ENCODE results near the gene EAPP.
"Not testable (repeated sequence)": the region's sequence is repeated elsewhere in the genome, so short reads cannot be mapped to it uniquely, and the experiment has no call there.

The EAPP gene

GRCh38 chr14:34507884-34508283, 31.6 kb downstream of the EAPP start:
- Mint-ChIP-seq H3K36me3 (no peaks in the 10 kb centered on the region), H3K27me3 (no peaks in the 10 kb centered on the region), H3K4me3 (no peak overlapping the region), H3K27ac (no peak overlapping the region), H3K9me3 (no peaks in the 10 kb centered on the region), H3K4me1 (no peaks in the 10 kb centered on the region)
- DNase-seq (ENCODE audit: low spot score in 2 of 2) (no peak), ATAC-seq (ENCODE audit: low read depth) (no peak)

- no peaks in the 10 kb centered on the region for H3K9me3 Mint-ChIP-seq
- no peak overlapping the region for H3K27ac Mint-ChIP-seq
- no peak for ATAC-seq (ENCODE audit: low read depth)
- H3K4me3 Mint-ChIP-seq: no peak overlapping the region
- no peak for DNase-seq (ENCODE audit: low spot score in 2 of 2)
- no peaks in the 10 kb centered on the region for H3K27me3 Mint-ChIP-seq
- H3K36me3 Mint-ChIP-seq: no peaks in the 10 kb centered on the region
- no peaks in the 10 kb centered on the region for H3K4me1 Mint-ChIP-seq
These were observed 32.0 kb downstream of the EAPP start for GRCh38 chr14:34507459-34507858.

- not testable (repeated sequence) for ATAC-seq (ENCODE audit: low read depth); H3K36me3 Mint-ChIP-seq; H3K27me3 Mint-ChIP-seq; DNase-seq (ENCODE audit: low spot score in 2 of 2); H3K9me3 Mint-ChIP-seq; H3K4me1 Mint-ChIP-seq; H3K4me3 Mint-ChIP-seq; H3K27ac Mint-ChIP-seq
These were observed 34.4 kb downstream of the EAPP start for GRCh38 chr14:34505124-34505491.

GRCh38 chr14:34504027-34504426, 35.5 kb downstream of the EAPP start:
- not testable (repeated sequence) for H3K36me3 Mint-ChIP-seq; DNase-seq (ENCODE audit: low spot score in 2 of 2); H3K27ac Mint-ChIP-seq; ATAC-seq (ENCODE audit: low read depth); H3K27me3 Mint-ChIP-seq; H3K4me3 Mint-ChIP-seq; H3K4me1 Mint-ChIP-seq; H3K9me3 Mint-ChIP-seq

- Mint-ChIP-seq H3K4me1 (peaks cover 2% of the 10 kb centered on the region), H3K36me3 (no peaks in the 10 kb centered on the region), H3K27ac (no peak overlapping the region), H3K4me3 (no peak overlapping the region), H3K27me3 (no peaks in the 10 kb centered on the region), H3K9me3 (no peaks in the 10 kb centered on the region)
- ATAC-seq (ENCODE audit: low read depth) (no peak), DNase-seq (ENCODE audit: low spot score in 2 of 2) (no peak)
These were observed 36.8 kb downstream of the EAPP start for GRCh38 chr14:34502545-34503225.

- DNase-seq (ENCODE audit: low spot score in 2 of 2): no peak
- no peak for ATAC-seq (ENCODE audit: low read depth)
- peaks cover 2% of the 10 kb centered on the region for H3K4me1 Mint-ChIP-seq
These were observed 37.5 kb downstream of the EAPP start for GRCh38 chr14:34502001-34502400.

GRCh38 chr14:34501004-34501580, 38.4 kb downstream of the EAPP start:
- no peak for DNase-seq (ENCODE audit: low spot score in 2 of 2)

More at GRCh38 chr14:34502001-34502400, 37.5 kb downstream of the EAPP start:
- H3K4me3 Mint-ChIP-seq: no peak overlapping the region
- no peak overlapping the region for H3K27ac Mint-ChIP-seq
- no peaks in the 10 kb centered on the region for H3K27me3 Mint-ChIP-seq
- no peaks in the 10 kb centered on the region for H3K9me3 Mint-ChIP-seq
- no peaks in the 10 kb centered on the region for H3K36me3 Mint-ChIP-seq

GRCh38 chr14:34498684-34499412, 40.7 kb downstream of the EAPP start:
- H3K4me1 Mint-ChIP-seq: peaks cover 2% of the 10 kb centered on the region
- no peak for ATAC-seq (ENCODE audit: low read depth)
- H3K27me3 Mint-ChIP-seq: no peaks in the 10 kb centered on the region
- no peaks in the 10 kb centered on the region for H3K36me3 Mint-ChIP-seq
- H3K27ac Mint-ChIP-seq: no peak overlapping the region
- no peaks in the 10 kb centered on the region for H3K9me3 Mint-ChIP-seq
- H3K4me3 Mint-ChIP-seq: no peak overlapping the region
- DNase-seq (ENCODE audit: low spot score in 2 of 2): no peak

More at GRCh38 chr14:34501004-34501580, 38.4 kb downstream of the EAPP start:
- H3K4me3 Mint-ChIP-seq: no peak overlapping the region
- H3K4me1 Mint-ChIP-seq: peaks cover 2% of the 10 kb centered on the region
- no peak for ATAC-seq (ENCODE audit: low read depth)
- no peaks in the 10 kb centered on the region for H3K9me3 Mint-ChIP-seq
- H3K27ac Mint-ChIP-seq: no peak overlapping the region
- H3K27me3 Mint-ChIP-seq: no peaks in the 10 kb centered on the region
- no peaks in the 10 kb centered on the region for H3K36me3 Mint-ChIP-seq

GRCh38 chr14:34496679-34497513, 42.6 kb downstream of the EAPP start:
- Mint-ChIP-seq H3K36me3 (no peaks in the 10 kb centered on the region), H3K27ac (no peak overlapping the region), H3K4me1 (peaks cover 2% of the 10 kb centered on the region), H3K4me3 (no peak overlapping the region), H3K27me3 (peaks cover 2% of the 10 kb centered on the region), H3K9me3 (no peaks in the 10 kb centered on the region)
- DNase-seq (ENCODE audit: low spot score in 2 of 2) (no peak), ATAC-seq (ENCODE audit: low read depth) (no peak)

- Mint-ChIP-seq H3K27me3 (peaks cover 5% of the 10 kb centered on the region), H3K4me3 (no peak overlapping the region)
- ATAC-seq (ENCODE audit: low read depth): no peak
These were observed 43.4 kb downstream of the EAPP start for GRCh38 chr14:34496007-34496678.

GRCh38 chr14:34489324-34489723, 50.2 kb downstream of the EAPP start:
- Mint-ChIP-seq H3K36me3 (no peaks in the 10 kb centered on the region), H3K4me3 (no peak overlapping the region), H3K27me3 (peaks cover 7% of the 10 kb centered on the region), H3K4me1 (no peaks in the 10 kb centered on the region), H3K9me3 (no peaks in the 10 kb centered on the region), H3K27ac (no peak overlapping the region)
- no peak for DNase-seq (ENCODE audit: low spot score in 2 of 2)
- ATAC-seq (ENCODE audit: low read depth): no peak

More at GRCh38 chr14:34496007-34496678, 43.4 kb downstream of the EAPP start:
- Mint-ChIP-seq H3K36me3 (no peaks in the 10 kb centered on the region), H3K27ac (no peak overlapping the region), H3K9me3 (no peaks in the 10 kb centered on the region), H3K4me1 (peaks cover 2% of the 10 kb centered on the region)
- DNase-seq (ENCODE audit: low spot score in 2 of 2): no peak

- no peaks in the 10 kb centered on the region for H3K36me3 Mint-ChIP-seq
- H3K27ac Mint-ChIP-seq: no peak overlapping the region
- H3K9me3 Mint-ChIP-seq: no peaks in the 10 kb centered on the region
- ATAC-seq (ENCODE audit: low read depth) (no peak), DNase-seq (ENCODE audit: low spot score in 2 of 2) (no peak)
- peaks cover 7% of the 10 kb centered on the region for H3K27me3 Mint-ChIP-seq
- no peaks in the 10 kb centered on the region for H3K4me1 Mint-ChIP-seq
- no peak overlapping the region for H3K4me3 Mint-ChIP-seq
These were observed 51.0 kb downstream of the EAPP start for GRCh38 chr14:34488528-34488927.

- DNase-seq (ENCODE audit: low spot score in 2 of 2): no peak
- no peaks in the 10 kb centered on the region for H3K27me3 Mint-ChIP-seq
- no peak overlapping the region for H3K4me3 Mint-ChIP-seq
- no peak overlapping the region for H3K27ac Mint-ChIP-seq
- no peak for ATAC-seq (ENCODE audit: low read depth)
- no peaks in the 10 kb centered on the region for H3K36me3 Mint-ChIP-seq
- H3K4me1 Mint-ChIP-seq: no peaks in the 10 kb centered on the region
- no peaks in the 10 kb centered on the region for H3K9me3 Mint-ChIP-seq
These were observed 54.8 kb downstream of the EAPP start for GRCh38 chr14:34484726-34485125.

All from memory B cell (primary cell).